Measurements from ENCODE around the gene QKI.

The QKI gene

DNA sequence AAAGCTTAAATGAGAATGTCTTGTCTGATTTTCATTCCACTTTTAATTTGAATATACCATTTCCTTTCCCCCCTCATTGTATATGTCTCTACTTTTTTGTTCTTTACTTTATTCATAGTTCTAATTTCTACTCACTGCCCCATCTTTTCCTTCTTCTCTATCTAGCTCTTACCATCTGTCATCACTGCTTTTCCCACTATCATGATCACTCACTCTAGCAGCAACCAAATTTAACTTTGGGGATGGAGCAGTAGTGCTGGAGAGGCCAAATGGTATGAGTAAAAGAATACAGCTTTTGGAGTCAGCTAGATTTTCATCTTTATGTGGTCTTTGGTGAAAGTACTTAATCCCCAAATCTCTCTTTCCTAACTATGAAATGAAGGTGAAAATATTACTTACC lies 25.5 kb downstream of the QKI start:
- in situ Hi-C loops (cut with HindIII; ENCODE audit: low sequenced_read_pairs), result loop anchor here (25.0 kb wide), 1 partner anchor 497 kb away; no protein-coding TSS in a partner anchor
- H3K4me3 ChIP-seq (ENCODE audit: low read depth, low read length), result no peak overlapping the region
- TF ChIP-seq, protein P1, sequence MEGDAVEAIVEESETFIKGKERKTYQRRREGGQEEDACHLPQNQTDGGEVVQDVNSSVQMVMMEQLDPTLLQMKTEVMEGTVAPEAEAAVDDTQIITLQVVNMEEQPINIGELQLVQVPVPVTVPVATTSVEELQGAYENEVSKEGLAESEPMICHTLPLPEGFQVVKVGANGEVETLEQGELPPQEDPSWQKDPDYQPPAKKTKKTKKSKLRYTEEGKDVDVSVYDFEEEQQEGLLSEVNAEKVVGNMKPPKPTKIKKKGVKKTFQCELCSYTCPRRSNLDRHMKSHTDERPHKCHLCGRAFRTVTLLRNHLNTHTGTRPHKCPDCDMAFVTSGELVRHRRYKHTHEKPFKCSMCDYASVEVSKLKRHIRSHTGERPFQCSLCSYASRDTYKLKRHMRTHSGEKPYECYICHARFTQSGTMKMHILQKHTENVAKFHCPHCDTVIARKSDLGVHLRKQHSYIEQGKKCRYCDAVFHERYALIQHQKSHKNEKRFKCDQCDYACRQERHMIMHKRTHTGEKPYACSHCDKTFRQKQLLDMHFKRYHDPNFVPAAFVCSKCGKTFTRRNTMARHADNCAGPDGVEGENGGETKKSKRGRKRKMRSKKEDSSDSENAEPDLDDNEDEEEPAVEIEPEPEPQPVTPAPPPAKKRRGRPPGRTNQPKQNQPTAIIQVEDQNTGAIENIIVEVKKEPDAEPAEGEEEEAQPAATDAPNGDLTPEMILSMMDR (IDR thresholded peaks at IDR 0.05; ENCODE audit: low read depth, low read length, missing control alignments), result no peak
- no peak for DNase-seq (ENCODE audit: low read depth)

DNA sequence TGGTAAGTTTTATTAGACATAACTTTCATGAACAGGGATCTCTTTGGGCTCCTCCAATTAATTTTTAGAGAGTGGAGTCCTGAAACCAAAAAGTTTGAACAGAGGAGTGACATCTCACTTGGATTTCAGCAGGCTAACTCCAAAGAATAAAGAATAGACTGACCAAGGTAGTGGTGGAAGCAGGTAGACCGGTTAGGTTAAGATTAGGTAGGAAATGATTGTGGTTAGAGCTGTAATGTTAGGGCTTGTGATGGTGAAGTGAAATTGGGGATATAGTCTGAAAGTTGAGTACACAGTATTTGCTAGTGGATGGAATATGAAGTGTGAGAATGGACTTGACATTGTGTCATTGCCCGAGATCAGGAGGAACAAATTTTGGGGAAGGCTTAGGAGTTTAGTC lies 27.8 kb downstream of the QKI start:
- TF ChIP-seq, protein P1 (IDR thresholded peaks at IDR 0.05; ENCODE audit: low read depth, low read length, missing control alignments), result no peak
- H3K4me3 ChIP-seq (ENCODE audit: low read depth, low read length), result no peak overlapping the region
- no peak for DNase-seq (ENCODE audit: low read depth)
- in situ Hi-C loops (cut with HindIII; ENCODE audit: low sequenced_read_pairs), result loop anchor here (25.0 kb wide), 1 partner anchor 495 kb away; no protein-coding TSS in a partner anchor

DNA sequence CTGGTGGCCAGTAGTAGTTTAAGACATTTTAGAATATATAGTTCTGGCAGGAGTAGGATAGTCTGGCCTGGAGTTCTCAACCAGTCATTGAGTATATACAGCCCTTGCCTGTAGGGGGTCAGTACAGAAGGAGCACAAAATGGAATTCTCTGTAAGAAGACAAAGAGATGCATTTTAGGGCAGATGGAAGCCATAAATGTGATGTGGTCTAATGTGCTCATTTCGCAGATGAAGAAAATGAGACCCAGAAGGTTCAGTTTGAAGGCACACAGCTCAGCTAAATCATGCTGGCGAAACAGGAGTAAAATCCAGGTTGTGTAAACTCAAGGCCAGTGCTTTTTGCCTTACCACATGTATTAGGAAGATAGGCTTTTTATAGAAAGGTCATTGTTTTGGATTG lies 29.6 kb downstream of the QKI start:
- in situ Hi-C loops (cut with HindIII; ENCODE audit: low sequenced_read_pairs), result loop anchor here (25.0 kb wide), 1 partner anchor 493 kb away; no protein-coding TSS in a partner anchor
- TF ChIP-seq, protein P1 (IDR thresholded peaks at IDR 0.05; ENCODE audit: low read depth, low read length, missing control alignments), result peak; percentile 24

DNA sequence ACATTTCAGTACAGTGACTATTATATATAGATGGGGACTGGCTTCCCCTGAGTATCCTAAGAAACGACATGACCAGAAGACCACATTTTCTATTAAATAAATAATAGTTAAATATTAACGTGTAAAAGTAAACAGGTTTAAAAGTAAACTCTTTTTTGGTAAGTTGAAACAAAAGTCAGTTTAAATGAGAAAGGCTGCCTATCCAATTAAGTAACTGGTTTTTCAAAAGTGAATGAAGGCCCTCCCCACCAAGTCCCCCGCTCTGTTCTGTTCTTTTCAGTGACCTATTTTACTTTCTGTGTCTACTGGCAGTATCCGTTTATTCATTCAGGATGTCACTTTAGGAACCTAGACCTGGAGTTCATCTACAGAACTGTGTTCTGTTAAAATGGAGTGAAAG lies 32.0 kb downstream of the QKI start:
- TF ChIP-seq, protein P1 (IDR thresholded peaks at IDR 0.05; ENCODE audit: low read depth, low read length, missing control alignments), result no peak
- no peak overlapping the region for H3K4me3 ChIP-seq (ENCODE audit: low read depth, low read length)
- in situ Hi-C loops (cut with HindIII; ENCODE audit: low sequenced_read_pairs), result loop anchor here (25.0 kb wide), 1 partner anchor 491 kb away; no protein-coding TSS in a partner anchor
- no peak for DNase-seq (ENCODE audit: low read depth)

More for the DNA sequence above, 29.6 kb downstream of the QKI start:
- no peak for DNase-seq (ENCODE audit: low read depth)
- H3K4me3 ChIP-seq (ENCODE audit: low read depth, low read length), result no peak overlapping the region

DNA sequence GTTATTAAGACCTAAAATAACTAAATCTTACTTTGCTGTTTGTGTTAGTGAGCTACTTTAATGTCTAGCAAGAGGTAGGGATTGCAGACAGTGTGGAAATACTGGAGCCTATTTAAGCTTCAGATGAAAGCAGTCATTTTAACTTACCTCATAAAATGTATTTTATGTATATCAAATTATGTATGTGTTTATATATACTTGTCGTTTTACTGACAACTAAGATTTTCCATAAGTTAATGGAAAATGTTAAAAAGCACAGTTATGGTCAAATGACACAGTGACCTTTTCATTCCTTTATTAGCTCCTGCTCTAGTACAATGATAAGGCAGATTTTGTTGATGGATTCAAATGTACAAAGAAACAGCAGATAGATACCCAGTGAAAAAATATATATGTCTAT lies 34.6 kb downstream of the QKI start:
- in situ Hi-C loops (cut with HindIII; ENCODE audit: low sequenced_read_pairs), result loop anchor here (25.0 kb wide), 1 partner anchor 488 kb away; no protein-coding TSS in a partner anchor
- no peak overlapping the region for H3K4me3 ChIP-seq (ENCODE audit: low read depth, low read length)
- TF ChIP-seq, protein P1 (IDR thresholded peaks at IDR 0.05; ENCODE audit: low read depth, low read length, missing control alignments), result no peak
- no peak for DNase-seq (ENCODE audit: low read depth)

DNA sequence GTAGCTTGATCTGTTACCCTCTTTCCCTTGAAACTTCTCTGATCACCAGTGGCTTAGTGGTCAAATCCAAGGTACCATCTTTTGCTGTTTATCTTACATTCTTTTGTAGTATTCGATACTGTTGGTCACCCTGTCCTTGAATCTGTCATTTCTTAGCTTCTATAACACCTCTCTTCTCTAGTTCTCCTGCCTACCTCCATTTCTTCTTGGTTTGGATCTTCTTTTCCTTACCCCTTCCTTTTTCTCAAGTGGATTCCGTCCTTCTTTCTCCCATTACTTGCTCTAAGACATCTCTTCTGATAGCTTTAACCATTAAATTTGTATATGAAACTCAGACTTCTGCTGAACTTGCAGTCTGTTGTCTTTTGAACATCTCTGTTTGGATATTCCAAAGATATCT lies 39.9 kb downstream of the QKI start:
- TF ChIP-seq, protein P1 (IDR thresholded peaks at IDR 0.05; ENCODE audit: low read depth, low read length, missing control alignments), result no peak
- in situ Hi-C loops (cut with HindIII; ENCODE audit: low sequenced_read_pairs), result no loop called here
- no peak overlapping the region for H3K4me3 ChIP-seq (ENCODE audit: low read depth, low read length)
- no peak for DNase-seq (ENCODE audit: low read depth)

Data from astrocyte of the cerebellum (primary cell).